Natural killer cell (primary cell): ENCODE measurements around the gene ERP27. TPM values are rescaled to one million over a fixed set of nuclear protein-coding genes. Genes with fewer than 3 reads are reported as not detected.

Experiments
- ATAC-seq, 3 donors: fragments of 150-1000 bp in 2 of 3; fragments of 200-7000 bp in 1 of 3; cut with Tn5 transposase; 1 replicate in 1 of 3; 2 replicates in 2 of 3; pipeline ENCODE4 v1.10.0; 2021; ENCODE audit warnings: mild to moderate bottlenecking in 2 of 3, moderate library complexity in 2 of 3
- DNase-seq, 2 donors: peaks; one replicate each; pipeline versions ENCODE4 v3.0.0 to v3.0.0-alpha.2; 2013 to 2021; ENCODE audit warnings: mixed read lengths in 1 of 2
- H3K27ac ChIP-seq: one replicate; pipeline ENCODE4 v1.5.1; 2013; ENCODE audit warnings: mild to moderate bottlenecking, low read length
- H3K27me3 ChIP-seq: one replicate; pipeline ENCODE4 v1.6.1; 2013; ENCODE audit warnings: low read length; ENCODE audit not compliant: control insufficient read depth, insufficient read depth
- H3K36me3 ChIP-seq: one replicate; pipeline ENCODE4 v1.6.1; 2013; ENCODE audit warnings: low read length; ENCODE audit not compliant: control insufficient read depth, insufficient read depth
- H3K4me1 ChIP-seq: one replicate; pipeline ENCODE4 v1.6.1; 2013; ENCODE audit warnings: low read length; ENCODE audit not compliant: control insufficient read depth, insufficient read depth
- H3K4me3 ChIP-seq: one replicate; pipeline ENCODE4 v1.5.1; 2013; ENCODE audit warnings: low read length
- H3K9me3 ChIP-seq: one replicate; pipeline ENCODE4 v1.6.1; 2013; ENCODE audit warnings: low read length; ENCODE audit not compliant: control insufficient read depth, insufficient read depth
- H3K27ac Mint-ChIP-seq, 2 donors: one replicate each; pipeline ENCODE4 v1.8.0; 2022; ENCODE audit warnings: mild to moderate bottlenecking in 2 of 2, mixed read lengths in 2 of 2, moderate library complexity in 1 of 2
- H3K27me3 Mint-ChIP-seq, 2 donors: one replicate each; pipeline ENCODE4 v1.8.0; 2022; ENCODE audit warnings: low read depth in 2 of 2, mixed read lengths in 2 of 2
- H3K36me3 Mint-ChIP-seq: one replicate; pipeline ENCODE4 v1.8.0; 2022; ENCODE audit warnings: mixed read lengths
- H3K4me1 Mint-ChIP-seq, 2 donors: one replicate each; pipeline ENCODE4 v1.8.0; 2022; ENCODE audit warnings: mixed read lengths in 2 of 2
- H3K4me3 Mint-ChIP-seq: one replicate; pipeline ENCODE4 v1.8.0; 2022; ENCODE audit warnings: mild to moderate bottlenecking, moderate library complexity, mixed read lengths
- H3K9me3 Mint-ChIP-seq, 2 donors: one replicate each; pipeline ENCODE4 v1.8.0; 2022; ENCODE audit warnings: mixed read lengths in 2 of 2
- CTCF ChIP-seq: fragments of 200-600 bp; IDR thresholded peaks from one replicate; pipeline ENCODE4 v1.8.0; 2022; ENCODE audit warnings: antibody characterized with exemption
- WGBS: methylation state at CpG from one replicate; pipeline ENCODE4 v1.1.7; 2013; ENCODE audit warnings: missing lambda C conversion rate; ENCODE audit not compliant: insufficient coverage; 5-methylcytosine and 5-hydroxymethylcytosine counted together
- intact Hi-C: fragments of 100-400 bp; cut with micrococcal nuclease; formaldehyde crosslinking; loops from one replicate; pipeline ENCODE4 v1.14.2; 2022
- total RNA-seq, 4 donors: library from RNA; stranded (reverse); fragments of 120-200 nt in 1 of 4; gene quantifications; one replicate each; pipeline versions ENCODE4 v1.2.3 to v1.2.4, GENCODE V29; 2013 to 2022

ERP27 gene
- total RNA-seq, 3 donors from 2014 or later (not counting 1 experiment from before 2014, with no cell fraction given), result 9.8 to 15.2 (median 12.3) TPM

- WGBS, result 93% methylated on average over 4 of the region's 5 CpGs
- no peak for ATAC-seq
- Histone ChIP-seq H3K27ac (no peak overlapping the region), H3K4me3 (no peak overlapping the region), H3K36me3 (peaks cover 3% of the 10 kb centered on the region), H3K9me3 (no peaks in the 10 kb centered on the region), H3K4me1 (no peaks in the 10 kb centered on the region), H3K27me3 (no peaks in the 10 kb centered on the region)
- no peaks in the 10 kb centered on the region for H3K9me3 Mint-ChIP-seq
- TF ChIP-seq CTCF, result no peak
- H3K27me3 Mint-ChIP-seq, result no peaks in the 10 kb centered on the region
- peaks cover 10 to 25% of the 10 kb centered on the region in 2 donors for H3K4me1 Mint-ChIP-seq
- intact Hi-C loops, result no loop called here
- peaks cover 6% of the 10 kb centered on the region for H3K36me3 Mint-ChIP-seq
- H3K4me3 Mint-ChIP-seq, result no peak overlapping the region
- no peak for DNase-seq
- H3K27ac Mint-ChIP-seq, result no peak overlapping the region
These were observed 32.2 kb downstream of the ERP27 start for GRCh38 chr12:14906114-14906513.

- Histone ChIP-seq H3K27me3 (no peaks in the 10 kb centered on the region), H3K36me3 (peaks cover 3% of the 10 kb centered on the region), H3K9me3 (no peaks in the 10 kb centered on the region), H3K4me1 (no peaks in the 10 kb centered on the region), H3K27ac (no peak overlapping the region), H3K4me3 (no peak overlapping the region)
- no peak overlapping the region for H3K4me3 Mint-ChIP-seq
- H3K27me3 Mint-ChIP-seq, result no peaks in the 10 kb centered on the region
- no peak for DNase-seq
- no peaks in the 10 kb centered on the region for H3K9me3 Mint-ChIP-seq
- peaks cover 6% of the 10 kb centered on the region for H3K36me3 Mint-ChIP-seq
- intact Hi-C loops, result no loop called here
- WGBS, result 90% methylated on average over 4 of the region's 5 CpGs
- no peak for TF ChIP-seq CTCF
- ATAC-seq, result no peak
- peaks cover 10 to 20% of the 10 kb centered on the region in 2 donors for H3K4me1 Mint-ChIP-seq
- H3K27ac Mint-ChIP-seq, result peak overlapping the region in 1 of 2 donors; percentile 44
These were observed 32.9 kb downstream of the ERP27 start for GRCh38 chr12:14905269-14906004.

- Histone ChIP-seq H3K27ac (no peak overlapping the region), H3K4me3 (no peak overlapping the region), H3K9me3 (no peaks in the 10 kb centered on the region), H3K27me3 (no peaks in the 10 kb centered on the region), H3K36me3 (peaks cover 3% of the 10 kb centered on the region), H3K4me1 (no peaks in the 10 kb centered on the region)
- Mint-ChIP-seq H3K4me3 (no peak overlapping the region), H3K4me1 (peaks cover 10 to 20% of the 10 kb centered on the region in 2 donors), H3K9me3 (no peaks in the 10 kb centered on the region), H3K36me3 (peaks cover 6% of the 10 kb centered on the region), H3K27me3 (no peaks in the 10 kb centered on the region), H3K27ac (peak overlapping the region in 1 of 2 donors; percentile 44)
- DNase-seq, result no peak
- TF ChIP-seq CTCF, result no peak
- WGBS, result 75% methylated on average over 8 of the region's 8 CpGs
- no peak for ATAC-seq
- intact Hi-C loops, result no loop called here
These were observed 33.5 kb downstream of the ERP27 start for GRCh38 chr12:14904854-14905253.
